Stimulated activated CD4-positive, alpha-beta T cell treated with anti-CD3 and anti-CD28 coated beads, Interleukin-1b, Interleukin-23, amount 100 ng/mL, for 48 hours (primary cell): ENCODE measurements around the gene MARCOL.
"Not testable (repeated sequence)": the region's sequence is repeated elsewhere in the genome, so short reads cannot be mapped to it uniquely, and the experiment has no call there.

Experiments used
- DNase-seq: peaks from one replicate; pipeline ENCODE4 v3.0.0-alpha.2; 2020

The MARCOL gene

DNA sequence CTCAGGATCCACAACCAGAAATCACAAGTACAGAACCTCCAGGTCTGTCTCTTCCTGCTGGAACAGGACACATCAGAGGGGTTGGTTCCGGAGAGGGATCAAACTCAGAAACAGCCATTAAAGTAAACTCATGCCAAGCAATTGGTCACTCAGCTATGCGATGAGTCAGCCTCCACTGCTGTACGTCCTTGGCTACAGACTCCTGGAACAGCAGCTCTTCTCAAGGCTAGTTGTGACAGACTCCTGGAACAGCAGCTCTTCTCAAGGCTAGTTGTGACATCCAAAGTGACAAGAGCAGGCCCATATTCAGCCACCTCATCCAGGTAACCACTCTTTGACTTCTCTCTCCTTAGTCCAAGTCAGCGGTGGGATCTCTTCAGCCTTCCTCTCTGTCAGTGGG lies 30.2 kb downstream of the MARCOL start, which contains the start of gene SPINK13:
SPINK13 (plus strand) TSS at position 229 of the 400 bp plus-strand sequence. CDS start 1,279 bp downstream, outside the sequence.
- DNase-seq = no peak

DNA sequence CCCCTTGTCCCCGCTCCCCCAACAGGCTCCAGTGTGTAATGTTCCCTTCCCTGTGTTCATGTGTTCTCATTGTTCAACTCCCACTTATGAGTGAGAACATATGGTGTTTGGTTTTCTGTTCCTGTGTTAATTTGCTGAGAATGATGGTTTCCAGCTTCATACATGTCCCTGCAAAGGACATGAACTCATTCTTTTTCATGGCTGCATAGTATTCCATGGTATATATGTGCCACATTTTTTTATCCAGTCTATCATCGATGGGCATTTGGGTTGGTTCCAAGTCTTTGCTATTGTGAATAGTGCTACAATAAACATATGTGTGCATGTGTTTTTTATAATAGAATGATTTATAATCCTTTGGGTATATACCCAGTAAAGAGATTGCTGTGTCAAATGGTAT lies 36.8 kb downstream of the MARCOL start:
- DNase-seq = not testable (repeated sequence)

DNA sequence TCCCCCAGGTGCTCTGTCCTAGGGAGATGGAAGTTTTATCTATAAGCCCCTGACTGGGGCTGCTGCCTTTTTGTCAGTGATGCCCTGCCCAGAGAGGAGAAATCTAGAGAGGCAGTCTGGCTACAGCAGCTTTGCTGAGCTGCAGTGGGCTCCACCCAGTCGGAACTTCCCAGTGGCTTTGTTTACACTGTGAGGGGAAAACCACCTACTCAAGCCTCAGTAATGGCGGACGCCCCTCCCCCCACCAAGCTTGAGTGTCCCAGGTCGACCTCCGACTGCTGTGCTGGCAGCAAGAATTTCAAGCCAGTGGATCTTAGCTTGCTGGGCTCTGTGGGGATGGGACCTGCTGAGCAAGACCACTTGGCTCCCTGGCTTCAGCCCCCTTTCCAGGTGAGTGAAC lies 42.6 kb downstream of the MARCOL start:
- not testable (repeated sequence) for DNase-seq

DNA sequence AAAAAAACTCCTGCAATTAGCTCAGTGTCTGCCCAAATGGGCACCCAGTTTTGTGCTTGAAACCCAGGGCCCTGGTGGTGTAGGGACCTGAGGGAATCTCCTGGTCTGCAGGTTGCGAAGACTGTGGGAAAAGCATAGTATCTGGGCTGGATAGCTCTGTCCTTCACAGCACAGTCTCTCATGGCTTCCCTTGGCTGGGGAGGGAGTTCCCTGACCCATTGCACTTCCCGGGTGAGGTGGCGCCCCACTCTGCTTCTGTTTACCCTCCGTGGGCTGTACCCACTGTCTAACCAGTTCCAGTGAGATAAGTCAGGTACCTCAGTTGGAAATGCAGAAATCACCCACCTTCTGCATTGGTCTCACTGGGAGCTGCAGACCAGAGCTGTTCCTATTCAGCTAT lies 43.0 kb downstream of the MARCOL start:
- DNase-seq = not testable (repeated sequence)

DNA sequence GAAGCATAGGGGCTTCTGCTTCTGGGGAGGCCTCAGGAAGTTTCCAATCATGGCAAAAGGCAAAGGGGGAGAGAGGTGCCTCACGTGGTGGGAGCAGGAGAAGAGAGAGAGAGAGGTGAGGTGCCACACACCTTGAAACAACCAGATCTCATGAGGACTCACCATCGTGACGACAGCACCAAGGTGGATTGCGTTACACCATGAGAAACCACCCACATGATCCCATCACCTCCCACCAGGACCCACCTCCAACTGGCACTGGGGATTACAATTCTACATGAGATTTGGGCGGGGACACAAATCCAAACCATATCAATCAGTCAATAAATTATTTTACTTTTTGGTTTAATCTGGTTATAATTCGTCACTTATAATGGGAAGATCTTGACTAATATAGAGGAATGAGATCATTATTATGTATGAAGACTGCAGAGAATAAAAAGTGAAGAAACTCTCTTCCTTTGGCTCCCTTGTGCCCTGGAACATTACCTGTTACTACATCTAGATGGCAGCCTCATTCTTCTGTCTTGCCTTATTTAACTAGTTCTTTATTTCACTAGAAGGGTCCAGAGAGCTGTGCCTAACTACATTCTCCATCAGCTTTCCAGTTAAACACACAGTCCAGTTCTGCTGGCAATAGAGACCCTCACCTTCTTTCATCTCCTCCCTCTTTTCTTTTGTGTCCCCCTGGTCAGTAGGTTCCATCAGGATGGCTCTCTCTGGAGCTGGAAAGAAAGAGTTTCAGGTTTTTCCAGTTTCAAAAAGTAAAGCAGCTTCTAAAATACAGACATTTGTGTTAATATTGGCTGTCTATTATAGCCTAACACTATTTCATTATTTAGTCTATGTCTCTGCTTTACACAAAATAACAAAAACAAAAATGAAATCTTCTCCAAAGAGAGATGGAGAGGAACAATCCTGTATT lies 52.2 kb downstream of the MARCOL start:
- DNase-seq = no peak
